Gastrocnemius medialis (tissue), 4 donors: ENCODE measurements around the gene LILRA1.

Experiments
- POLR2A ChIP-seq, 2 donors: fragments of 450-650 bp; IDR thresholded peaks; one replicate each; pipeline ENCODE4 v1.6.1; 2017; ENCODE audit warnings: antibody characterized with exemption in 2 of 2, mild to moderate bottlenecking in 2 of 2, moderate library complexity in 2 of 2
- TF ChIP-seq, protein P1 (sequence below), 5 experiments: fragments of 450-650 bp in 3 of 5; fragments of 200-600 bp in 2 of 5; sonication (generic) in 2 of 5; IDR thresholded peaks in 4 of 5; conservative IDR thresholded peaks in 1 of 5; 1 replicate in 4 of 5; 2 replicates in 1 of 5; pipeline ENCODE4 v1.5.1; 2016 to 2019; ENCODE audit warnings: antibody characterized with exemption in 5 of 5, mild to moderate bottlenecking in 3 of 5, moderate library complexity in 3 of 5

DNA sequence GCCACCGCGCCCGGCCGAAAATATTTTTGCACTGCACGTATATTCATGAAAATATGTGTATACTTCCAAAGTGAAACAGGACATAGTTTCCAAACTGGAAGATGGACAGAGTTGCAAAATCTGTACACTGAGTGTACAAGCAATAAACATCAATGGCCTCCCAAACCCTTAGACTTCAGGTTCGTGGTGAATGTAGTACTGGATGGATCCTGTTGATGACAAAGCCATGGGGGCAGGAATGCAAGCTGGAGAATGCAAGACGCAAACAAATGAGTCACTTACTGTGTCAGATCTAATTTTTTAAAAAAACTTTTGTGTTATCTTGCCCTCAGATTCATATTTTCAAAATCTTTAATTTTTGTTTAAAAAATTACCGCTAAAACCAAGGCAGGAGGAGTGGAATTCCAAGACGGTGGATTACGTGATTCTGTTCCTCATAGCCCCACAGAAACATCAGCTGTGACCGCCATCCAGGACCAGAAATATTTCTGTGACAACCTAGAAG lies 32.5 kb upstream of the LILRA1 start:
- TF ChIP-seq, protein P1, sequence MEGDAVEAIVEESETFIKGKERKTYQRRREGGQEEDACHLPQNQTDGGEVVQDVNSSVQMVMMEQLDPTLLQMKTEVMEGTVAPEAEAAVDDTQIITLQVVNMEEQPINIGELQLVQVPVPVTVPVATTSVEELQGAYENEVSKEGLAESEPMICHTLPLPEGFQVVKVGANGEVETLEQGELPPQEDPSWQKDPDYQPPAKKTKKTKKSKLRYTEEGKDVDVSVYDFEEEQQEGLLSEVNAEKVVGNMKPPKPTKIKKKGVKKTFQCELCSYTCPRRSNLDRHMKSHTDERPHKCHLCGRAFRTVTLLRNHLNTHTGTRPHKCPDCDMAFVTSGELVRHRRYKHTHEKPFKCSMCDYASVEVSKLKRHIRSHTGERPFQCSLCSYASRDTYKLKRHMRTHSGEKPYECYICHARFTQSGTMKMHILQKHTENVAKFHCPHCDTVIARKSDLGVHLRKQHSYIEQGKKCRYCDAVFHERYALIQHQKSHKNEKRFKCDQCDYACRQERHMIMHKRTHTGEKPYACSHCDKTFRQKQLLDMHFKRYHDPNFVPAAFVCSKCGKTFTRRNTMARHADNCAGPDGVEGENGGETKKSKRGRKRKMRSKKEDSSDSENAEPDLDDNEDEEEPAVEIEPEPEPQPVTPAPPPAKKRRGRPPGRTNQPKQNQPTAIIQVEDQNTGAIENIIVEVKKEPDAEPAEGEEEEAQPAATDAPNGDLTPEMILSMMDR (IDR thresholded peaks at IDR 0.05 in 4 of 5, conservative IDR thresholded peaks at IDR 0.05 in 1 of 5): no peak
- TF ChIP-seq POLR2A (IDR thresholded peaks at IDR 0.05): no peak
